HUES64 (cell line): Measurements from ENCODE around the gene ACBD5. TPM values are rescaled to one million over a fixed set of nuclear protein-coding genes. Genes with fewer than 3 reads are reported as not detected.
"Not testable (repeated sequence)": the region's sequence is repeated elsewhere in the genome, so short reads cannot be mapped to it uniquely, and the experiment has no call there.

Experiments
- H3K27ac ChIP-seq: 2 replicates; pipeline ENCODE4 v1.7.0; 2013; ENCODE audit warnings: low read depth, low read length, inconsistent platforms
- H3K27me3 ChIP-seq: 2 replicates; pipeline ENCODE4 v1.6.1; 2013; ENCODE audit warnings: mild to moderate bottlenecking, low read length; ENCODE audit not compliant: insufficient read depth
- H3K36me3 ChIP-seq: 2 replicates; pipeline ENCODE4 v1.6.1; 2013; ENCODE audit warnings: mild to moderate bottlenecking, low read length; ENCODE audit not compliant: insufficient read depth
- H3K4me1 ChIP-seq: 2 replicates; pipeline ENCODE4 v1.6.1; 2013; ENCODE audit warnings: mild to moderate bottlenecking, low read length, moderate library complexity; ENCODE audit not compliant: insufficient read depth
- H3K4me3 ChIP-seq: 2 replicates; pipeline ENCODE4 v1.5.1; 2013; ENCODE audit warnings: mild to moderate bottlenecking, low read length, moderate library complexity
- H3K9ac ChIP-seq: 2 replicates; pipeline ENCODE4 v1.6.1; 2013; ENCODE audit warnings: mild to moderate bottlenecking, low read depth, low read length
- H3K9me3 ChIP-seq: 2 replicates; pipeline ENCODE4 v1.6.1; 2013; ENCODE audit warnings: low read depth, low read length; ENCODE audit not compliant: insufficient read depth
- WGBS: fragments of 150-250, 120-280 bp; methylation state at CpG from one replicate; pipeline ENCODE4 v1.1.7; 2013; ENCODE audit warnings: missing lambda C conversion rate; 5-methylcytosine and 5-hydroxymethylcytosine counted together
- polyA plus RNA-seq, 2 experiments: library from polyadenylated mRNA; stranded (reverse); fragments of 50-300 nt; gene quantifications; one replicate each; pipeline ENCODE4 v1.2.3, GENCODE V29; 2013

The ACBD5 gene, protein sequence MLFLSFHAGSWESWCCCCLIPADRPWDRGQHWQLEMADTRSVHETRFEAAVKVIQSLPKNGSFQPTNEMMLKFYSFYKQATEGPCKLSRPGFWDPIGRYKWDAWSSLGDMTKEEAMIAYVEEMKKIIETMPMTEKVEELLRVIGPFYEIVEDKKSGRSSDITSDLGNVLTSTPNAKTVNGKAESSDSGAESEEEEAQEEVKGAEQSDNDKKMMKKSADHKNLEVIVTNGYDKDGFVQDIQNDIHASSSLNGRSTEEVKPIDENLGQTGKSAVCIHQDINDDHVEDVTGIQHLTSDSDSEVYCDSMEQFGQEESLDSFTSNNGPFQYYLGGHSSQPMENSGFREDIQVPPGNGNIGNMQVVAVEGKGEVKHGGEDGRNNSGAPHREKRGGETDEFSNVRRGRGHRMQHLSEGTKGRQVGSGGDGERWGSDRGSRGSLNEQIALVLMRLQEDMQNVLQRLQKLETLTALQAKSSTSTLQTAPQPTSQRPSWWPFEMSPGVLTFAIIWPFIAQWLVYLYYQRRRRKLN
- polyA plus RNA-seq (2013, experiment 1 of 2): 8.6 TPM
- 10.6 TPM for polyA plus RNA-seq (2013, experiment 2 of 2)

DNA sequence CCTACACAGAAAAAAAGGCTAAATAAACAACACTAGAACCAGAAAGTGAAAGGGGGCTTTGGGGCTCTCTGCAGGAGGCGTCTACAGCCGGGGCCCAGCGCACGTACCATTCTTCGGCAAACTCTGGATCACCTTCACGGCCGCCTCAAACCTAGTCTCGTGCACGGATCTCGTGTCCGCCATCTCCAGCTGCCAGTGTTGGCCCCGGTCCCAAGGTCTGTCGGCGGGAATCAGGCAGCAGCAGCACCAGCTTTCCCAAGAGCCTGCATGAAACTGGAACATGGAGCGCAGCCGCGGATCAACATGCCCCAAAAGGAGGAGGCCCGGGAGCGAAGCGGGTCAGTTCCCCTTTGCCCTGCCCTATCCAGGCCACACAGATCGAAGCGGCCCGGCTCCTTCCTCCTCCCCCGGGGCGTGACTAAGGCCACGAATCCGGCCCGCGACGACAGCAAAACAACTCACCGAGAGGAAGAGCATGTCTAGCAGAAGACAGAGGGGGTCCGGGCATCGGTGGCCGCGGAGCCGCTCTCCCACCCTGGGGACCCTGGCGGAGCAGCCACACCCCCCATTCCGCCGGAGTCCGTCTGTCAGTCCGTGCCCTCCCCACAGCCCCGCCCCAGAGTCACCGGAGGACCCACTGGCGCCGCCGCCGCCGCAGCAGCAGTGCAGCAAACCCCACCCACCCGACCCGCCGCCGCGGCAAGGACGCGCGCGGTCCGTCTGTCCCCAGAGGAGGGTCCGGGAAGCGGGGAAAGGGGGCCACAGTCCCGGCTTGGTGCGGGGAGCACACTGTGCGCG is at the start of gene ACBD5:
Gene ACBD5, minus strand, starts transcription at position 586 of the 798 bp plus-strand sequence. Its CDS starts 109 bp downstream, at position 477.
- Histone ChIP-seq H3K27me3 (no peaks in the 10 kb centered on the region), H3K9me3 (no peaks in the 10 kb centered on the region), H3K36me3 (no peaks in the 10 kb centered on the region), H3K9ac (peak within 1 kb of the TSS; percentile 69), H3K4me1 (peaks cover 4% of the 10 kb centered on the region; the same call in 1 of the 2 replicates), H3K4me3 (peak within 1 kb of the TSS; percentile 94), H3K27ac (peak within 1 kb of the TSS; percentile 82; the same call in 1 of the 2 replicates)
- WGBS: under 1% methylated on average over 64 of the region's 64 CpGs

DNA sequence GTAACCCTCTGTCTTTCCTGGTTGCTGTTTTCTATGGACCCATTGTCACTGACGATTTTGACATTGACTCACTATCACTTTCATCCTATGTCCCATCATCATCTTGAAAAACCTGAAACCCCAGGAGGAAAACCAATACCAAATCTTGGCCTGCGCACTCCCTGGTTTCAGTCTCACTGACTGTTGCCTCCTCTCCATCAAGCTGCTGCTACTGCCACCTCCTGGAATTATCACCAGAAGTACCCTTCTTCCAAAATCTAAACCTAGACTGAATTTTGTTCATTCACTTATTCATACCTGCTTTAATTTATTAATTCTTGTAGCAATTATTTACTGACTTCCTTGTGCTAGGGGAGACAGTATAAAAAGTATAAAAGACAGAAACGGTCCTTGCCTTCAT is 44.5 kb upstream of the ACBD5 start:
- Histone ChIP-seq H3K9me3 (no peaks in the 10 kb centered on the region), H3K4me3 (no peak overlapping the region), H3K4me1 (no peaks in the 10 kb centered on the region), H3K9ac (no peak overlapping the region), H3K27ac (no peak overlapping the region), H3K27me3 (no peaks in the 10 kb centered on the region), H3K36me3 (no peaks in the 10 kb centered on the region)
- WGBS: 65% methylated on average over 2 of the region's 3 CpGs

DNA sequence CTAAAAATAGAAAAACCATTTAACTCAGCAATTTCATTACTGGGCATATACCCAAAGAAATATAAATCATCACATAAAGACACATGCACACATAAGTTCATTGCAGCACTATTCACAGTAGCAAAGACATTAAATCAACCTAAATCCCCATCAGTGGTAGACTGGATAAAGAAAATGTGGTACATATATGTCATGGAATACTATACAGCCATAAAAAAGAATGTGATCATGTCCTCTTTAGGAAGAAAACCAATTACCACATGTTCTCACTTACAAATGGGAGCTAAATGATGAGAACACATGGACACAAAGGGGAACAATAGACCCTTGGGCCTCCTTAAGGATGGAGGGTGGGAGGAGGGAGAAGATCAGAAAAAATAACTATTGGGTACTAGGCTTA is 36.0 kb upstream of the ACBD5 start:
- Histone ChIP-seq H3K27ac (no peak overlapping the region), H3K36me3 (no peaks in the 10 kb centered on the region), H3K9me3 (no peaks in the 10 kb centered on the region), H3K4me1 (no peaks in the 10 kb centered on the region), H3K4me3 (no peak overlapping the region), H3K27me3 (no peaks in the 10 kb centered on the region), H3K9ac (no peak overlapping the region)

GRCh38 chr10:27266025-27266424 is 25.4 kb upstream of the ACBD5 start:
- H3K9ac ChIP-seq, H3K36me3 ChIP-seq, H3K9me3 ChIP-seq, H3K27ac ChIP-seq, H3K4me3 ChIP-seq, H3K4me1 ChIP-seq: not testable (repeated sequence)
- 92% methylated on average over 3 of the region's 3 CpGs for WGBS
- H3K27me3 ChIP-seq: peaks cover 18% of the 10 kb centered on the region

DNA sequence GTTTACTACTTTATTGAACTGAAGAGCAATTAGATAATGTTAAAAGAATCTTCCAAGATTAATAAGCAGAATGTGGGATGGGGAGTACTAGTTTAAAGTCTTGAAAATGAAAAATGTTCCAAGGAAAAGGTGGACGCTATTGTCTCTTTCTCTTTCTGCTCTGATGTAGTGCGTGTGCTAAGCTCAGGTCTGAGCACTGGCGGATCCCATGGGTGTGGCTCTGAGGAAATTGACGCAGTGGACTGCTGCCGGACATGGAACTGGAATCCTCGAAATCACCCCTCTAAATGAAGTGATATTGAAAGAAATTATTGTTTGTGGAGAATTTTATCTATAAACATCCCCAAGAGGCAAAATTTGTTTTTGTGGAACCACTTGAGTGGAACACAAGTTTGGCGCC is 22.2 kb upstream of the ACBD5 start:
- H3K36me3 ChIP-seq, H3K4me1 ChIP-seq, H3K9ac ChIP-seq, H3K9me3 ChIP-seq, H3K4me3 ChIP-seq, H3K27ac ChIP-seq: not testable (repeated sequence)
- H3K27me3 ChIP-seq: peaks cover 50% of the 10 kb centered on the region
- WGBS: 84% methylated on average over 6 of the region's 7 CpGs

DNA sequence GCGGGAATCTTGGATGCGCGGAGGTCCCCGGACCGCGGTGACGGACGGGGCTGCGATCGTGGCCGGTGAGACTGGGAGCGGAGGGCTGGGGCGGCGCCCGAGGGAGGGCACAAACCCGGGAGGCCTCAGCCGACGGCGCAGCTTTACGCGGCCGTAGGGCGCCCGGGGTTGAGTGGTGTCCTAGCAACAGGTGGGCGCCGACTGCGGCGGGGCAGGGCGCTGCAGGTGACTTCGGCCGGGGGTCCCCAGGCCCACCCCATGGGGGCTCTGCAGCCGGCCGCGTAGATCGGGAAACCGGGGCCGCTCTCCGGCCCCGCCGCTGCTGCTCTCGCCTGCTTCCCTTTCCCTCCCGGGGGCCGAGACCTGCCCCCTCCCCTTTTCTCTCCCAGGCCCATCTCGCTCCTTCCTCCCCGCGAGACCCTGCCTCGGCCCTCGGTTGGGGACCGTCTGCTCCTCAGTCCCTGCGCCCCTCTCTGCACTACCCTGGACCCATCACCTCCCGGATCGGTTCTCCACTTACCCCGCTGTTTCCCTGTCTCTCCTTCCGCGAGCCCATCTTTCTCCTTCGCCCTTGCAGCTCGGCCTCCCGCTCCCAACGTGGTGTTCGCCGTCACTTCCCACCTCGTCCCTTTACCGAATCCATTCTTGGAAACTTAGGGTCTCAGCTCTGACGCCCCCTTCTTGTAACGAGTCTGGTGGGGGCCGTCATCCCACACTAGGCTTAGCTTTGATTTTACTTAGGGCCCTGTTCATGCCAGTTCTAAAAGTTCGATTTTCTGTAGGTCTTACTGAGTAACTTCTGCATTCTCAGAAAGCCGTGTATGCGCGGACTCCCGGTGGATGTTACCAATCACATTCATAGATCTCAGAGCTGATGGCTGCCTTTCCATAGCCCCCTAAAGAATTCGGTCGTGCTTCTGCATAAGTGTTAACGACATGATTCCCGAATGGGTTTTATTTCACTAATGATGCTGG is 18.5 kb upstream of the ACBD5 start:
- no peaks in the 10 kb centered on the region for H3K4me1 ChIP-seq
- H3K27ac ChIP-seq: no peak overlapping the region
- H3K9me3 ChIP-seq: no peaks in the 10 kb centered on the region
- H3K27me3 ChIP-seq: peaks cover 59% of the 10 kb centered on the region
- peak overlapping the region; percentile 85 for H3K4me3 ChIP-seq
- H3K36me3 ChIP-seq: no peaks in the 10 kb centered on the region
- 1% methylated on average over 75 of the region's 75 CpGs for WGBS
- H3K9ac ChIP-seq: peak overlapping the region; percentile 71

DNA sequence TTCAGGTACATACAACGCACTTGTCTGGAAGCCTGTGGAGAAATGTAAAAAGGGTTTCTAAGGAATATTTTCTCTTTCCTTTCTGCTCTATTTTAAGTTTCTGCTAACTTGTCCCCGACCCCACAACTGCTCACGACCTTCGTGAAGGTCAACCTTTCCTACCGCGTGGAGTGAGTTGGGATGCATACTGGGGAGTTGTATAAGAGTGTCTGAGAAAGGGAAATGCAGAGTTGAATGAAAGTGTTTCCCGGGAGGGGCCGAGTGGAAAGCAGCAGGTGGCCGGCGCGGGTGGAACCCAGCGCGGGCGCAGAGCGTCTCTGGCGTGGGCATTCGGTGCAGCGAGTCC is 17.9 kb upstream of the ACBD5 start:
- Histone ChIP-seq H3K9me3 (no peaks in the 10 kb centered on the region), H3K4me1 (no peaks in the 10 kb centered on the region), H3K36me3 (no peaks in the 10 kb centered on the region), H3K4me3 (peak overlapping the region; percentile 85), H3K9ac (peak overlapping the region; percentile 71), H3K27ac (no peak overlapping the region), H3K27me3 (peaks cover 59% of the 10 kb centered on the region)
- 7% methylated on average over 18 of the region's 18 CpGs for WGBS

GRCh38 chr10:27256299-27257189 is 15.9 kb upstream of the ACBD5 start:
- H3K4me1 ChIP-seq: no peaks in the 10 kb centered on the region
- no peaks in the 10 kb centered on the region for H3K36me3 ChIP-seq
- H3K4me3 ChIP-seq: no peak overlapping the region
- no peaks in the 10 kb centered on the region for H3K9me3 ChIP-seq
- 97% methylated on average over 42 of the region's 58 CpGs for WGBS
- H3K27ac ChIP-seq: no peak overlapping the region
- H3K27me3 ChIP-seq: peaks cover 47% of the 10 kb centered on the region
- H3K9ac ChIP-seq: no peak overlapping the region

- no peaks in the 10 kb centered on the region for H3K9me3 ChIP-seq
- H3K27ac ChIP-seq: no peak overlapping the region
- peaks cover 17% of the 10 kb centered on the region for H3K27me3 ChIP-seq
- H3K36me3 ChIP-seq: no peaks in the 10 kb centered on the region
- no peak overlapping the region for H3K4me3 ChIP-seq
- no peaks in the 10 kb centered on the region for H3K4me1 ChIP-seq
- H3K9ac ChIP-seq: no peak overlapping the region
- 95% methylated on average over 5 of the region's 5 CpGs for WGBS
Measured at GRCh38 chr10:27253576-27253975, 13.0 kb upstream of the ACBD5 start.
